Measurements from ENCODE around the gene GPATCH8. TPM values are rescaled to one million over a fixed set of nuclear protein-coding genes. Genes with fewer than 3 reads are reported as not detected.
A peak's percentile ranks its signal among the peaks of the same experiment; 100 is the strongest.
"Not testable (repeated sequence)": the region's sequence is repeated elsewhere in the genome, so short reads cannot be mapped to it uniquely, and the experiment has no call there.

Gene GPATCH8
- total RNA-seq, 3 donors from 2014 or later (not counting 1 experiment from before 2014, with no cell fraction given), result 104 to 111 (median 109) TPM

DNA sequence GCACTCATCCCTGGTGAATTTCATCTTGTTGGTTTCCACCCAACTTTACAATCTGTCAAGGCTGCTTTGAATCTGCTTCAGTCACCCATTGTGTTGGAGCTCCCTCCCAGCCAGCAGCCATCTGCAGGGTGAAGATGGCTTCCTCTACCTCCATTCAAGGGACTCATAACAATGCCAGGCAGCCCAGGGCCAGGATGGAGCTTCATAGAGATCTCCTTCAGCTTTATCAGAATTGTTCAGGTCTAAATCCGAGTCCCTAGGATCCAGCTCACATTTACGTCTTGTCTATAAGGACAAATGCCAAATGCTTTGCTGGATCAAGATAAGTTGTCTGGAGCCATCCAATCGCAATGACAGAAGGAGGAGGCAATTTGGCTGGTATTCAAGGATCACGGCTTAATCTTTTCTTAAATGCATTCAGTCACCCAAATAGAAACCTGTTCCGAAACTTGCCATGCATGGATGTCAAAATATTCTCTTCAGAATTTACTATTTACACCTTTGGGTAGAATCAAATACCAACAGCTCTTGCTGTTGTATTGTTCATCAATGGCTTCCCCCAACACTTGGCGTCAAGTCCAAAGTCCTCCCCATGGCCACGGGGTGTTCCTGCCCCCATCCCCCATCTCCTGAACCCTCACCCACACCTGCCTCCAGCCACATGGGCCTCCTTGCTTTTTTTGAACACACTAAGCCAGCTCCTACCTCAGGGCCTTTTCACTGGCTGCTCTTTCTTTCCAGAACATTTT lies 135.8 kb downstream of the GPATCH8 start:
- H3K36me3 ChIP-seq (ENCODE audit: control insufficient read depth, insufficient read depth, low read length), result no peaks in the 10 kb centered on the region
- 89% methylated on average over 7 of the region's 7 CpGs for WGBS (ENCODE audit: insufficient coverage)
- TF ChIP-seq, protein P1, sequence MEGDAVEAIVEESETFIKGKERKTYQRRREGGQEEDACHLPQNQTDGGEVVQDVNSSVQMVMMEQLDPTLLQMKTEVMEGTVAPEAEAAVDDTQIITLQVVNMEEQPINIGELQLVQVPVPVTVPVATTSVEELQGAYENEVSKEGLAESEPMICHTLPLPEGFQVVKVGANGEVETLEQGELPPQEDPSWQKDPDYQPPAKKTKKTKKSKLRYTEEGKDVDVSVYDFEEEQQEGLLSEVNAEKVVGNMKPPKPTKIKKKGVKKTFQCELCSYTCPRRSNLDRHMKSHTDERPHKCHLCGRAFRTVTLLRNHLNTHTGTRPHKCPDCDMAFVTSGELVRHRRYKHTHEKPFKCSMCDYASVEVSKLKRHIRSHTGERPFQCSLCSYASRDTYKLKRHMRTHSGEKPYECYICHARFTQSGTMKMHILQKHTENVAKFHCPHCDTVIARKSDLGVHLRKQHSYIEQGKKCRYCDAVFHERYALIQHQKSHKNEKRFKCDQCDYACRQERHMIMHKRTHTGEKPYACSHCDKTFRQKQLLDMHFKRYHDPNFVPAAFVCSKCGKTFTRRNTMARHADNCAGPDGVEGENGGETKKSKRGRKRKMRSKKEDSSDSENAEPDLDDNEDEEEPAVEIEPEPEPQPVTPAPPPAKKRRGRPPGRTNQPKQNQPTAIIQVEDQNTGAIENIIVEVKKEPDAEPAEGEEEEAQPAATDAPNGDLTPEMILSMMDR (IDR thresholded peaks at IDR 0.05), result no peak
- ATAC-seq (no peak), DNase-seq (no peak)
- H3K4me3 Mint-ChIP-seq, result no peak overlapping the region
- H3K4me1 ChIP-seq (ENCODE audit: control insufficient read depth, insufficient read depth, low read length), result peaks cover 18% of the 10 kb centered on the region
- H3K27me3 ChIP-seq (ENCODE audit: control insufficient read depth, insufficient read depth, low read length), result peaks cover 6% of the 10 kb centered on the region
- no peak overlapping the region for H3K4me3 ChIP-seq (ENCODE audit: low read length)
- H3K27ac ChIP-seq (ENCODE audit: low read length), result no peak overlapping the region
- intact Hi-C loops (cut with micrococcal nuclease), result no loop called here
- no peaks in the 10 kb centered on the region for H3K9me3 ChIP-seq (ENCODE audit: control insufficient read depth, insufficient read depth, low read length)
- peaks cover 26 to 38% of the 10 kb centered on the region in 2 donors for H3K27me3 Mint-ChIP-seq (ENCODE audit: low read depth in 2 of 2)
- no peaks in the 10 kb centered on the region for H3K4me1 Mint-ChIP-seq
- H3K27ac Mint-ChIP-seq, result no peak overlapping the region
- no peaks in the 10 kb centered on the region for H3K36me3 Mint-ChIP-seq
- no peaks in the 10 kb centered on the region for H3K9me3 Mint-ChIP-seq

DNA sequence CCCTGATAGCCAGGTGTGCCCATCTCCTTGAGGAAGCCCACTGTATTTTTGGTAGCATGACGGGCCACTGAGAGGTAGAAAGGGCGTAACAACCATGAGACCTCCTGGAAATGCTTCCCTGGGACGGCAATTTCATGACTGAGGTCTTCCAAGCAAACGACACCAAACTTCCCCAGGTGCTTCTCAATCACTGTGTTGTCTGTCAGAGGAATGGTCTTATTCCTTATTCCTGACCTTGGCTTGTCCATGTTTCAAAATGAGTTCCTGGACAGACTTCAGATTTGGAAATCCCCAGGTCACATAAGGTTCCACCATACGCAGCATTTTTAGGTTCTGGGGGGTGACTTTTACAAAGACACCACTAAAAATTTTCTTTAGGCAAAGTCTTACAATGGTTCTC lies 138.2 kb downstream of the GPATCH8 start:
- 89% methylated on average over 4 of the region's 5 CpGs for WGBS (ENCODE audit: insufficient coverage)
- peaks cover 31 to 37% of the 10 kb centered on the region in 2 donors for H3K27me3 Mint-ChIP-seq (ENCODE audit: low read depth in 2 of 2)
- ATAC-seq; DNase-seq; H3K9me3 ChIP-seq (ENCODE audit: control insufficient read depth, insufficient read depth, low read length); H3K4me1 Mint-ChIP-seq; H3K27ac ChIP-seq (ENCODE audit: low read length); intact Hi-C loops (cut with micrococcal nuclease); H3K27ac Mint-ChIP-seq; H3K36me3 Mint-ChIP-seq; H3K4me3 ChIP-seq (ENCODE audit: low read length); H3K36me3 ChIP-seq (ENCODE audit: control insufficient read depth, insufficient read depth, low read length); H3K9me3 Mint-ChIP-seq: not testable (repeated sequence)
- Histone ChIP-seq H3K27me3 (ENCODE audit: control insufficient read depth, insufficient read depth, low read length) (peaks cover 10% of the 10 kb centered on the region), H3K4me1 (ENCODE audit: control insufficient read depth, insufficient read depth, low read length) (peaks cover 17% of the 10 kb centered on the region)
- H3K4me3 Mint-ChIP-seq, result peak overlapping the region; percentile 73

DNA sequence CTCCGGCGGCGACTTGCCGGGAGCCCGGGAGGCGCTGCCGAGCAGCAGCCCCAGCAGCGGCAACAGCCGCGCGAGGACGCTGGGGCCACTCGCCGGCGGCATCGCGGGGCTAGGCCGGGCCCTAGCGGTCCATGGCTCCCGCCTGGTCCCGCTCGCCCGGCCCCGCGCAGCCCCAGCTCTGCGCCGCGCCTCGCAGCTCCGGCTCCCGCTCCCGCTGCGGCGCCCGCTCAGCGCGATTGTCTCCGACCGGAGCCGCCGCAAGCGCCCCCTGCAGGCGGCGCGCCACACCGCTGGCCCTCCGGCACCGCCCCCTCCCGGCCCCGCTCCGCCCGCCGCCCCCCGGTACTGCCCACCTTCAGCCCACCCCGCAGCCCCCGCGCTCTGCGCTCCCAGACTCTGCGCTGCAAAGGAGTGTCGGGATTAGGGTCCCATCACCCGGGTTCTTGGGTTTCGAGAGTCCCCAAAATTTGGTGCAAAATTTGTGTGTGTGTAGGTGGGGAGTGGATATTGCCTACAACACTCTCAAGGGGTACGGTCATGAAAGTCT lies 139.5 kb downstream of the GPATCH8 start, which contains the start of gene FAM171A2:
FAM171A2 (minus strand) TSS at position 241 of the 547 bp plus-strand sequence; CDS start at position 102, 139 bp downstream.
- WGBS (ENCODE audit: insufficient coverage), result under 1% methylated on average over 58 of the region's 63 CpGs
- TF ChIP-seq, protein P1 (IDR thresholded peaks at IDR 0.05), result peak; percentile 80
- intact Hi-C loops (cut with micrococcal nuclease), result no loop called here
- H3K9me3 Mint-ChIP-seq, result no peaks in the 10 kb centered on the region
- H3K4me3 Mint-ChIP-seq, result peak within 1 kb of the TSS; percentile 80
- H3K27ac Mint-ChIP-seq, result no peak within 1 kb of the TSS
- DNase-seq (peak; percentile 70 to 87), ATAC-seq (peak; percentile 90 to 96 (median 96))
- peaks cover 38% of the 10 kb centered on the region in 2 donors for H3K27me3 Mint-ChIP-seq (ENCODE audit: low read depth in 2 of 2)
- Histone ChIP-seq H3K27ac (ENCODE audit: low read length) (no peak within 1 kb of the TSS), H3K9me3 (ENCODE audit: control insufficient read depth, insufficient read depth, low read length) (no peaks in the 10 kb centered on the region), H3K4me1 (ENCODE audit: control insufficient read depth, insufficient read depth, low read length) (peaks cover 13% of the 10 kb centered on the region), H3K27me3 (ENCODE audit: control insufficient read depth, insufficient read depth, low read length) (peaks cover 10% of the 10 kb centered on the region), H3K4me3 (ENCODE audit: low read length) (peak within 1 kb of the TSS; percentile 28), H3K36me3 (ENCODE audit: control insufficient read depth, insufficient read depth, low read length) (no peaks in the 10 kb centered on the region)
- no peaks in the 10 kb centered on the region for H3K4me1 Mint-ChIP-seq
- no peaks in the 10 kb centered on the region for H3K36me3 Mint-ChIP-seq

DNA sequence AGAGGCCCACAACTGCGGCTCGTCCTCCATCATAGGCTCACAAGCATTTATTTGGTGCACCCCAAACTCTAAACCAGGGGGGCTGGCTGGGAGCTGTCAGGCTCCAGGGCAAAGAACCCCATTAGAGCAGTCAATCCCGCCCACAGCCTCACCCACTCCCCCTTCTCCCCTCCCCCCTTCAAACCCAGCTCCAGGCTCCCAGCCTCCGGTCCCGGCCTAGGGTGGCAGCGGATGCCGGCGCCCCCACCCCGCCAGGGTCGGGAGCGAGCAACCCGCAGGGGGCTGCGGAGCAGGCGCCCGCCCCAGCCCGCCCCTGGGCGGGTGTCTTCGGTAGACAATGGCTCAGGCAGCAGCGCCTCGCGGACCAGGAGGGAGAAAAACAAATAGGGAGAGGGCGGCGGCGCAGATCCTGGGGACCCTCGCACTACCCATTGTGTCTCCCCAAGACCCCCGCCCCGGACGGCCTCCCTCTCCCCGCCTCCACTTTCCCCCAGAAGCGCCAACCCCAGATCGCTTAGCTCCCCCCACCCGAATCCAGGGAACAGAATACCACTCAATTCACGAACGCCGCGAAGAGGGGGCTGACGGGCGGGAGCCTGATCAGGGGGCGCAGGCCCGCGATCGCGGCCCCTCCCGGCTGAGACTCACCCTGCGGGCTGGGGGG lies 140.1 kb downstream of the GPATCH8 start:
- Mint-ChIP-seq H3K36me3 (no peaks in the 10 kb centered on the region), H3K27me3 (ENCODE audit: low read depth in 2 of 2) (peaks cover 36 to 38% of the 10 kb centered on the region in 2 donors), H3K27ac (no peak overlapping the region), H3K4me3 (peak overlapping the region; percentile 74), H3K4me1 (no peaks in the 10 kb centered on the region), H3K9me3 (no peaks in the 10 kb centered on the region)
- Histone ChIP-seq H3K27ac (ENCODE audit: low read length) (no peak overlapping the region), H3K27me3 (ENCODE audit: control insufficient read depth, insufficient read depth, low read length) (peaks cover 10% of the 10 kb centered on the region), H3K4me1 (ENCODE audit: control insufficient read depth, insufficient read depth, low read length) (peaks cover 13% of the 10 kb centered on the region), H3K9me3 (ENCODE audit: control insufficient read depth, insufficient read depth, low read length) (no peaks in the 10 kb centered on the region), H3K4me3 (ENCODE audit: low read length) (peak overlapping the region; percentile 28), H3K36me3 (ENCODE audit: control insufficient read depth, insufficient read depth, low read length) (no peaks in the 10 kb centered on the region)
- TF ChIP-seq, protein P1 (IDR thresholded peaks at IDR 0.05), result no peak
- DNase-seq (peak in 1 of 2 donors; percentile 43), ATAC-seq (peak in 2 of 3 donors; percentile 21 to 23)
- intact Hi-C loops (cut with micrococcal nuclease), result no loop called here
- WGBS (ENCODE audit: insufficient coverage), result under 1% methylated on average over 45 of the region's 45 CpGs

All from natural killer cell (primary cell).